Activated CD8-positive, alpha-beta memory T cell treated with anti-CD3 and anti-CD28 coated beads, Interleukin-2, amount 10 ng/mL, durations not matched to agents 7 days and 5 days (primary cell): ENCODE data around the gene DNAJC22. TPM values are rescaled to one million over a fixed set of nuclear protein-coding genes. Genes with fewer than 3 reads are reported as not detected.
A peak's percentile ranks its signal among the peaks of the same experiment; 100 is the strongest.

ENCODE experiments used
- ATAC-seq: fragments of 150-1000 bp; cut with Tn5 transposase; one replicate; pipeline ENCODE4 v1.10.0; 2021; ENCODE audit warnings: moderate library complexity
- CTCF ChIA-PET: fragments of 350-600 bp; sonication (Branson Sonifier 250); formaldehyde crosslinking; loops from one replicate; lab custom pipeline; 2021; ENCODE audit warnings: antibody characterized with exemption; lab: Charles Lee
- DNase-seq: peaks from one replicate; pipeline ENCODE4 v3.0.0-alpha.2; 2020
- H3K27ac Mint-ChIP-seq: one replicate; pipeline ENCODE4 v1.8.0; 2021; ENCODE audit warnings: mild to moderate bottlenecking, mixed read lengths
- H3K27me3 Mint-ChIP-seq: one replicate; pipeline ENCODE4 v1.8.0; 2021; ENCODE audit warnings: mixed read lengths
- H3K36me3 Mint-ChIP-seq: one replicate; pipeline ENCODE4 v1.8.0; 2021; ENCODE audit warnings: mild to moderate bottlenecking, mixed read lengths
- H3K4me1 Mint-ChIP-seq: one replicate; pipeline ENCODE4 v1.8.0; 2021; ENCODE audit warnings: mixed read lengths
- H3K4me3 Mint-ChIP-seq: one replicate; pipeline ENCODE4 v1.8.0; 2021; ENCODE audit warnings: mild to moderate bottlenecking, moderate library complexity, mixed read lengths
- H3K9me3 Mint-ChIP-seq: one replicate; pipeline ENCODE4 v1.8.0; 2022; ENCODE audit warnings: low read depth, mixed read lengths
- total RNA-seq, 2 experiments: library from RNA; stranded (reverse); gene quantifications; one replicate each; pipeline ENCODE4 v1.2.3, GENCODE V29; 2021

Gene DNAJC22
- total RNA-seq, 2 experiments from 2014 or later = 0.05 TPM; not detected in 1

- peak within 1 kb of the TSS; percentile 98 for H3K27ac Mint-ChIP-seq
- H3K4me1 Mint-ChIP-seq = peaks cover 28% of the 10 kb centered on the region
- peak; percentile 98 for ATAC-seq
- peak; percentile 99 for DNase-seq
- H3K27me3 Mint-ChIP-seq = no peaks in the 10 kb centered on the region
- peaks cover 30% of the 10 kb centered on the region for H3K36me3 Mint-ChIP-seq
- peak within 1 kb of the TSS; percentile 97 for H3K4me3 Mint-ChIP-seq
- no peaks in the 10 kb centered on the region for H3K9me3 Mint-ChIP-seq
- CTCF ChIA-PET = interaction anchor here (0.6 to 5.5 kb wide), 17 partner anchors 9 to 1616 kb away, joined by 3 to 45 read pairs (median 5); partner anchors contain the start of genes C1QL4, DNAJC22, PRPH and TUBA1B
These were observed 23.8 kb upstream of the DNAJC22 start, which contains the start of gene TROAP for GRCh38 chr12:49322708-49323523. Gene TROAP (plus strand): TSS chr12:49323255. CDS start chr12:49323609, 354 bp downstream.

GRCh38 chr12:49323524-49324097, 23.1 kb upstream of the DNAJC22 start:
- Mint-ChIP-seq H3K36me3 (peaks cover 31% of the 10 kb centered on the region), H3K9me3 (no peaks in the 10 kb centered on the region), H3K4me1 (peaks cover 28% of the 10 kb centered on the region), H3K27ac (peak overlapping the region; percentile 98), H3K27me3 (no peaks in the 10 kb centered on the region), H3K4me3 (peak overlapping the region; percentile 97)
- no peak for DNase-seq
- CTCF ChIA-PET = interaction anchor here (1.0 to 5.5 kb wide), 10 partner anchors 8 to 280 kb away, joined by 3 to 45 read pairs (median 12); partner anchors contain the start of genes C1QL4, DNAJC22, PRPH and TUBA1B
- ATAC-seq = no peak

- H3K27ac Mint-ChIP-seq = peak overlapping the region; percentile 32
- no peaks in the 10 kb centered on the region for H3K27me3 Mint-ChIP-seq
- peaks cover 42% of the 10 kb centered on the region for H3K36me3 Mint-ChIP-seq
- DNase-seq (no peak), ATAC-seq (no peak)
- peaks cover 26% of the 10 kb centered on the region for H3K4me1 Mint-ChIP-seq
- CTCF ChIA-PET = interaction anchor here (0.8 to 5.5 kb wide), 5 partner anchors 12 to 37 kb away, joined by 3 to 45 read pairs (median 4); partner anchors contain the start of gene C1QL4
- no peak overlapping the region for H3K4me3 Mint-ChIP-seq
- H3K9me3 Mint-ChIP-seq = no peaks in the 10 kb centered on the region
These were observed 21.1 kb upstream of the DNAJC22 start for GRCh38 chr12:49325606-49326005.

- ATAC-seq (no peak), DNase-seq (no peak)
- H3K4me3 Mint-ChIP-seq = no peak overlapping the region
- H3K9me3 Mint-ChIP-seq = no peaks in the 10 kb centered on the region
- CTCF ChIA-PET = no interaction called here
- H3K27me3 Mint-ChIP-seq = peaks cover under 1% of the 10 kb centered on the region
- no peak overlapping the region for H3K27ac Mint-ChIP-seq
- H3K4me1 Mint-ChIP-seq = peaks cover 17% of the 10 kb centered on the region
- H3K36me3 Mint-ChIP-seq = peaks cover 47% of the 10 kb centered on the region
These were observed 19.3 kb upstream of the DNAJC22 start for GRCh38 chr12:49327368-49327767.

- ATAC-seq (no peak), DNase-seq (no peak)
- CTCF ChIA-PET = no interaction called here
- H3K4me1 Mint-ChIP-seq = peaks cover 17% of the 10 kb centered on the region
- H3K4me3 Mint-ChIP-seq = no peak overlapping the region
- no peaks in the 10 kb centered on the region for H3K9me3 Mint-ChIP-seq
- H3K27me3 Mint-ChIP-seq = peaks cover 6% of the 10 kb centered on the region
- H3K27ac Mint-ChIP-seq = no peak overlapping the region
- peaks cover 47% of the 10 kb centered on the region for H3K36me3 Mint-ChIP-seq
These were observed 18.8 kb upstream of the DNAJC22 start for GRCh38 chr12:49327887-49328286.

GRCh38 chr12:49328816-49329215, 17.9 kb upstream of the DNAJC22 start:
- ATAC-seq (no peak), DNase-seq (no peak)
- Mint-ChIP-seq H3K9me3 (no peaks in the 10 kb centered on the region), H3K36me3 (peaks cover 43% of the 10 kb centered on the region), H3K4me1 (peaks cover 15% of the 10 kb centered on the region), H3K27ac (no peak overlapping the region), H3K27me3 (peaks cover 11% of the 10 kb centered on the region), H3K4me3 (no peak overlapping the region)
- CTCF ChIA-PET = interaction anchor here (7.6 to 11.8 kb wide), 2 partner anchors 19 to 38 kb away, joined by 85 to 202 read pairs; partner anchors contain the start of genes DNAJC22 and PRPH

GRCh38 chr12:49330032-49330619, 16.6 kb upstream of the DNAJC22 start:
- DNase-seq = no peak
- peaks cover 35% of the 10 kb centered on the region for H3K36me3 Mint-ChIP-seq
- CTCF ChIA-PET = interaction anchor here (3.7 to 11.8 kb wide), 3 partner anchors 12 to 39 kb away, joined by 38 to 202 read pairs (median 85); partner anchors contain the start of genes DNAJC22 and PRPH
- H3K4me1 Mint-ChIP-seq = peaks cover 8% of the 10 kb centered on the region
- H3K27me3 Mint-ChIP-seq = peaks cover 22% of the 10 kb centered on the region
- H3K27ac Mint-ChIP-seq = no peak overlapping the region
- H3K4me3 Mint-ChIP-seq = no peak overlapping the region
- no peaks in the 10 kb centered on the region for H3K9me3 Mint-ChIP-seq
- ATAC-seq = no peak

GRCh38 chr12:49330631-49331379, 15.9 kb upstream of the DNAJC22 start:
- ATAC-seq = no peak
- CTCF ChIA-PET = interaction anchor here (1.0 to 11.8 kb wide), 10 partner anchors 8 to 243 kb away, joined by 3 to 202 read pairs (median 10); partner anchors contain the start of genes DNAJC22, PRPH and TROAP
- Mint-ChIP-seq H3K9me3 (no peaks in the 10 kb centered on the region), H3K27ac (no peak overlapping the region), H3K27me3 (peaks cover 29% of the 10 kb centered on the region), H3K4me3 (no peak overlapping the region), H3K4me1 (peaks cover 9% of the 10 kb centered on the region), H3K36me3 (peaks cover 33% of the 10 kb centered on the region)
- DNase-seq = no peak

- CTCF ChIA-PET = interaction anchor here (0.7 to 11.8 kb wide), 14 partner anchors 9 to 243 kb away, joined by 3 to 202 read pairs (median 6); partner anchors contain the start of genes DNAJC22, KCNH3, PRPH and TROAP
- Mint-ChIP-seq H3K36me3 (peaks cover 26% of the 10 kb centered on the region), H3K27ac (no peak overlapping the region), H3K27me3 (peaks cover 32% of the 10 kb centered on the region), H3K4me3 (no peak overlapping the region), H3K4me1 (peaks cover 7% of the 10 kb centered on the region), H3K9me3 (no peaks in the 10 kb centered on the region)
- ATAC-seq (no peak), DNase-seq (no peak)
These were observed 15.1 kb upstream of the DNAJC22 start for GRCh38 chr12:49331380-49332222.

GRCh38 chr12:49332441-49332861, 14.2 kb upstream of the DNAJC22 start:
- DNase-seq (no peak), ATAC-seq (no peak)
- Mint-ChIP-seq H3K27ac (no peak overlapping the region), H3K36me3 (peaks cover 21% of the 10 kb centered on the region), H3K9me3 (no peaks in the 10 kb centered on the region), H3K4me3 (no peak overlapping the region), H3K4me1 (peaks cover 13% of the 10 kb centered on the region), H3K27me3 (peaks cover 40% of the 10 kb centered on the region)
- CTCF ChIA-PET = interaction anchor here (1.2 to 11.8 kb wide), 8 partner anchors 10 to 181 kb away, joined by 5 to 202 read pairs (median 12); partner anchors contain the start of genes DNAJC22, PRPH and TROAP

- Mint-ChIP-seq H3K36me3 (peaks cover 17% of the 10 kb centered on the region), H3K9me3 (no peaks in the 10 kb centered on the region), H3K27ac (no peak overlapping the region), H3K27me3 (peaks cover 44% of the 10 kb centered on the region), H3K4me3 (no peak overlapping the region), H3K4me1 (peaks cover 17% of the 10 kb centered on the region)
- CTCF ChIA-PET = interaction anchor here (1.3 to 11.8 kb wide), 6 partner anchors 9 to 180 kb away, joined by 5 to 202 read pairs (median 25); partner anchors contain the start of genes DNAJC22 and PRPH
- ATAC-seq = no peak
- no peak for DNase-seq
These were observed 13.8 kb upstream of the DNAJC22 start for GRCh38 chr12:49332891-49333371.
